NOMO-1 (cell line): Measurements from ENCODE around the gene CD164L2.

ENCODE experiments used
- DNase-seq, 2 experiments: peaks; one replicate each; lab custom pipeline; 2025; ENCODE audit not compliant: unreplicated experiment in 2 of 2; lab: John Stamatoyannopoulos, UW

The CD164L2 gene

GRCh38 chr1:27365372-27366112 is 17.6 kb downstream of the CD164L2 start:
- peak; percentile 69 to 71 for DNase-seq

- DNase-seq: no peak
These were observed 18.3 kb downstream of the CD164L2 start for GRCh38 chr1:27364696-27365371.

- DNase-seq: no peak
These were observed 19.1 kb downstream of the CD164L2 start for GRCh38 chr1:27363766-27364695.

- no peak for DNase-seq
These were observed 21.6 kb downstream of the CD164L2 start for GRCh38 chr1:27361553-27361952.

GRCh38 chr1:27361044-27361402 is 22.1 kb downstream of the CD164L2 start:
- no peak for DNase-seq

GRCh38 chr1:27360159-27361043 is 22.7 kb downstream of the CD164L2 start:
- no peak for DNase-seq

- no peak for DNase-seq
These were observed 23.3 kb downstream of the CD164L2 start for GRCh38 chr1:27359822-27360158.

GRCh38 chr1:27358928-27359313 is 24.2 kb downstream of the CD164L2 start:
- no peak for DNase-seq

GRCh38 chr1:27358038-27358927 is 24.9 kb downstream of the CD164L2 start:
- no peak for DNase-seq

- peak; percentile 71 to 74 for DNase-seq
These were observed 25.7 kb downstream of the CD164L2 start for GRCh38 chr1:27357281-27358037.

- no peak for DNase-seq
These were observed 26.4 kb downstream of the CD164L2 start for GRCh38 chr1:27356619-27357280.

GRCh38 chr1:27356277-27356618 is 26.9 kb downstream of the CD164L2 start:
- DNase-seq: no peak

- DNase-seq: no peak
These were observed 27.4 kb downstream of the CD164L2 start for GRCh38 chr1:27355683-27356082.

- DNase-seq: no peak
These were observed 29.5 kb downstream of the CD164L2 start for GRCh38 chr1:27353629-27354028.

GRCh38 chr1:27353166-27353565 is 30.0 kb downstream of the CD164L2 start:
- no peak for DNase-seq

- no peak for DNase-seq
These were observed 31.5 kb downstream of the CD164L2 start for GRCh38 chr1:27351541-27352107.

- no peak for DNase-seq
These were observed 32.2 kb downstream of the CD164L2 start for GRCh38 chr1:27350663-27351540.
